HepG2 (cell line): ENCODE results near the gene MTA1. TPM values are rescaled to one million over a fixed set of nuclear protein-coding genes. Genes with fewer than 3 reads are reported as not detected.

Experiments used
- CHD2 ChIP-seq: IDR thresholded peaks from 2 replicates; pipeline ENCODE4 v1.6.1; 2011; ENCODE audit warnings: low read depth, low read length, improper control_type of control experiment
- CREB3 ChIP-seq: sonication (generic); formaldehyde crosslinking; IDR thresholded peaks from 2 replicates; pipeline ENCODE4 v1.5.0; 2020; ENCODE audit warnings: missing genetic modification reagents
- DMTF1 ChIP-seq: sonication (generic); formaldehyde crosslinking; IDR thresholded peaks from 2 replicates; pipeline ENCODE4 v1.4.0; 2020; ENCODE audit warnings: mild to moderate bottlenecking, missing genetic modification reagents
- GLMP ChIP-seq: sonication (generic); formaldehyde crosslinking; IDR thresholded peaks from 2 replicates; pipeline ENCODE4 v1.9.0; 2021; ENCODE audit warnings: missing genetic modification reagents, mild to moderate bottlenecking, borderline replicate concordance
- HCFC1 ChIP-seq: fragments of 150-350 bp; IDR thresholded peaks from 2 replicates; pipeline ENCODE4 v1.6.1; 2014; ENCODE audit warnings: low read depth, low read length
- MXD4 ChIP-seq: IDR thresholded peaks from 2 replicates; pipeline ENCODE4 v1.6.1; 2016; ENCODE audit warnings: mild to moderate bottlenecking, missing biosample characterization, missing genetic modification reagents
- PAF1 ChIP-seq: IDR thresholded peaks from 2 replicates; pipeline ENCODE4 v1.6.1; 2016; ENCODE audit warnings: missing genetic modification reagents, missing compliant biosample characterization
- TERF1 ChIP-seq: sonication (generic); formaldehyde crosslinking; IDR thresholded peaks from 2 replicates; pipeline ENCODE4 v1.8.0; 2022; ENCODE audit warnings: mild to moderate bottlenecking, missing genetic modification reagents, moderate library complexity
- THAP9 ChIP-seq: sonication (generic); formaldehyde crosslinking; IDR thresholded peaks from 2 replicates; pipeline ENCODE4; 2020; ENCODE audit warnings: missing genetic modification reagents, mild to moderate bottlenecking, borderline replicate concordance
- ZBTB42 ChIP-seq: sonication (generic); formaldehyde crosslinking; IDR thresholded peaks from 2 replicates; pipeline ENCODE4 v1.5.0; 2020; ENCODE audit warnings: mild to moderate bottlenecking, missing genetic modification reagents
- ZKSCAN8 ChIP-seq: IDR thresholded peaks from 2 replicates; pipeline ENCODE4 v1.6.1; 2016; ENCODE audit warnings: borderline replicate concordance, missing genetic modification reagents, missing compliant biosample characterization
- ZNF296 ChIP-seq: sonication (generic); formaldehyde crosslinking; conservative IDR thresholded peaks from 2 replicates; pipeline ENCODE4 v1.5.0; 2020; ENCODE audit warnings: mild to moderate bottlenecking, missing genetic modification reagents
- ZNF331 ChIP-seq: sonication (generic); formaldehyde crosslinking; IDR thresholded peaks from 2 replicates; pipeline ENCODE4 v1.4.0; 2020; ENCODE audit warnings: missing genetic modification reagents
- ZNF354B ChIP-seq: sonication (generic); formaldehyde crosslinking; IDR thresholded peaks from 2 replicates; pipeline ENCODE4 v1.8.0; 2022; ENCODE audit warnings: mild to moderate bottlenecking, missing genetic modification reagents
- ZNF414 ChIP-seq: sonication (generic); formaldehyde crosslinking; IDR thresholded peaks from 2 replicates; pipeline ENCODE4 v1.5.0; 2020; ENCODE audit warnings: missing genetic modification reagents
- ZNF770 ChIP-seq: sonication (generic); formaldehyde crosslinking; IDR thresholded peaks from 2 replicates; pipeline ENCODE4 v1.5.0; 2020; ENCODE audit warnings: mild to moderate bottlenecking, missing genetic modification reagents
- polyA plus RNA-seq, 8 experiments: library from polyadenylated mRNA; depleted of rRNA in 3 of 8; stranded (reverse) in 7 of 8; unstranded in 1 of 8; fragments of >200 nt; fragmentation: Illumina TruSeq in 4 of 8; extraction: Trizol in 4 of 8; gene quantifications; 2 replicates each; pipeline versions ENCODE4 v1.2.1 to v1.2.3, GENCODE V29; 2011 to 2016; ENCODE audit warnings: low read depth in 4 of 8, missing spikeins in 1 of 8, mixed read lengths in 1 of 8; ENCODE audit not compliant: insufficient read depth in 1 of 8
- total RNA-seq, 5 experiments: library from RNA; depleted of rRNA; stranded (reverse); fragments of >200 nt; fragmentation: Illumina TruSeq; extraction: Trizol; gene quantifications; 2 replicates each; pipeline ENCODE4 v1.2.3, GENCODE V29; 2016; ENCODE audit warnings: low read depth in 1 of 5

Gene MTA1
- total and polyA plus RNA-seq, 2 of the 13 experiments (the other 11 are each of a cell fraction or from before 2014, with no cell fraction given): 35.2 to 85.8 TPM

- TF ChIP-seq DMTF1 (CRISPR knock-in tag) (no peak), CREB3 (0 out of 2 replicates have a peak, but pooled peaks have one; percentile 59), THAP9 (CRISPR knock-in tag) (no peak), PAF1 (CRISPR knock-in tag) (no peak), ZNF414 (CRISPR knock-in tag) (0 out of 2 replicates have a peak, but pooled peaks have one; percentile 24), CHD2 (no peak), HCFC1 (no peak), TERF1 (no peak), GLMP (CRISPR knock-in tag) (no peak), ZNF296 (peak; percentile 53; the same call in 1 of the 2 replicates), MXD4 (CRISPR knock-in tag) (0 out of 2 replicates have a peak, but pooled peaks have one; percentile 26), ZNF770 (CRISPR knock-in tag) (peak; percentile 69), ZNF331 (CRISPR knock-in tag) (peak; percentile 47; the same call in 1 of the 2 replicates), ZNF354B (CRISPR knock-in tag) (no peak), ZBTB42 (CRISPR knock-in tag) (no peak), ZKSCAN8 (CRISPR knock-in tag) (no peak)
These were observed 79.8 kb downstream of the MTA1 start (continued) for GRCh38 chr14:105499256-105500035.
